ENCODE measurements around the gene RBM44. TPM values are rescaled to one million over a fixed set of nuclear protein-coding genes. Genes with fewer than 3 reads are reported as not detected.
A peak's percentile ranks its signal among the peaks of the same experiment; 100 is the strongest.

The RBM44 gene
- total RNA-seq, 4 donors from 2014 or later = 0.07 to 0.51 (median 0.26) TPM

DNA sequence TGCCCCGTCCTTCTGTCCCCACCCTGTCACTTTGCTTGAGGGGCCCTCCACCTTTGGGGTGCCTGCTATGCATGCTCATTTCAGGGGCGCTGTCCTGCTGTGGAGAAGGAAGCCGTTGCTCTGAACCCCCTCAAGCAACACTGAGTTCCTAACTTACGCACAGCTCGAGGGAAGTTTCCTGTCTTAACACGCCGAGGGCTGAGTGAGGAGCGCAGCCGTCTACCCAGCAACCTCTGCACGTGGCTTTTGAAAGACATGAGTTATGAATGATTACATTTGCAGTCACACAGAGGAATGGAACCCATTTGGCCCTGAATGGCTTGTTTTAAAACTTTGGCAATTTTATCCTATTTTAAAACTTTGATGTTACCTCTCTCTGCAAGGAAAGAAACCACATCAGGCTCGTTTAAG is 74.8 kb downstream of the RBM44 start:
- Histone ChIP-seq H3K27ac (peak overlapping the region in 1 of 4 donors; percentile 44), H3K4me1 (peaks cover 24 to 34% of the 10 kb centered on the region in 2 donors)
- intact Hi-C loops (cut with DNase I; ENCODE audit: low total_unique reads) = no loop called here

DNA sequence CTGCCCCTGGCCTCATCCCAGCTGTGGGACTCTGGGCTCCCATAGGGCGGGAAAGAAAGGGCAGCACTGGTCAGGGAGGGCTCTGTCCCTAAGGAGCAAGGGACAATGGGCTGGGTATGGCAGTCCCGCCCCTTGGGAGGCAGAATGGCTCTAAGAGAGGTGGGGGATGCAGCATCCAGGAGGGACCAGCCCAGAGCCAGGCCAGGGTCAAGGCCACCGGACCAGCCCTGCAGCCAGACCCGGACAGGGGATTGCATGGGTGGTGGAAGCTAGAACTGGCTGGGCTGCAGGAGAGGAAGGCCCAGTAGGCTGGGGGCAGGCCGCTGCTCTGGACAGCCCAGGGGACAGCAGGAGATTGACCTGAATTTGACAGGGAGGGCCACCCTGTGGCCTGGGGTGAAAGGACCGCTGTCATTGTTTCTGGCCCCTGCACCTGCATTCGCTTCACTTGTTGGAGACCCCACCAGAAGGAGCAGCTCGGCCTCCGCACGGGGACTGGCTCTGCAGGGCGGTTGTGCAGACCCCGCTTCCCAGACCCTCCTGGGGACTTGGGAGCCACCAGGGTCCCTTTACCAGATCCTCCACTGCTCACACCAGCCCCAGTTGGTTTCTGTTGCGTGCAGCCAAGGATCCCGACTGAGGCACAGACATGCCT is 75.4 kb downstream of the RBM44 start:
- intact Hi-C loops (cut with DNase I; ENCODE audit: low total_unique reads) (no loop called here), in situ Hi-C loops (cut with MboI; ENCODE audit: low sequenced_read_pairs in 4 of 4) (loop anchor here in 1 of 4 donors (25.0 kb wide), 1 partner anchor 388 kb away; no protein-coding TSS in a partner anchor)
- no peak for TF ChIP-seq POLR2A (IDR thresholded peaks at IDR 0.05)
- TF ChIP-seq, protein P1, sequence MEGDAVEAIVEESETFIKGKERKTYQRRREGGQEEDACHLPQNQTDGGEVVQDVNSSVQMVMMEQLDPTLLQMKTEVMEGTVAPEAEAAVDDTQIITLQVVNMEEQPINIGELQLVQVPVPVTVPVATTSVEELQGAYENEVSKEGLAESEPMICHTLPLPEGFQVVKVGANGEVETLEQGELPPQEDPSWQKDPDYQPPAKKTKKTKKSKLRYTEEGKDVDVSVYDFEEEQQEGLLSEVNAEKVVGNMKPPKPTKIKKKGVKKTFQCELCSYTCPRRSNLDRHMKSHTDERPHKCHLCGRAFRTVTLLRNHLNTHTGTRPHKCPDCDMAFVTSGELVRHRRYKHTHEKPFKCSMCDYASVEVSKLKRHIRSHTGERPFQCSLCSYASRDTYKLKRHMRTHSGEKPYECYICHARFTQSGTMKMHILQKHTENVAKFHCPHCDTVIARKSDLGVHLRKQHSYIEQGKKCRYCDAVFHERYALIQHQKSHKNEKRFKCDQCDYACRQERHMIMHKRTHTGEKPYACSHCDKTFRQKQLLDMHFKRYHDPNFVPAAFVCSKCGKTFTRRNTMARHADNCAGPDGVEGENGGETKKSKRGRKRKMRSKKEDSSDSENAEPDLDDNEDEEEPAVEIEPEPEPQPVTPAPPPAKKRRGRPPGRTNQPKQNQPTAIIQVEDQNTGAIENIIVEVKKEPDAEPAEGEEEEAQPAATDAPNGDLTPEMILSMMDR (IDR thresholded peaks at IDR 0.05 in 4 of 5, conservative IDR thresholded peaks at IDR 0.05 in 1 of 5) = no peak
- no peak for DNase-seq
- no peaks in the 10 kb centered on the region for H3K9me3 ChIP-seq
- H3K36me3 ChIP-seq = no peaks in the 10 kb centered on the region
- H3K4me1 ChIP-seq = peaks cover 30 to 34% of the 10 kb centered on the region in 2 donors
- H3K4me3 ChIP-seq = no peak overlapping the region
- no peaks in the 10 kb centered on the region for H3K27me3 ChIP-seq
- H3K27ac ChIP-seq = peak overlapping the region; percentile 19 to 62 (median 42)
- ATAC-seq = no peak

More for the DNA sequence above, 74.8 kb downstream of the RBM44 start:
- no peaks in the 10 kb centered on the region for H3K36me3 ChIP-seq
- DNase-seq = no peak
- no peaks in the 10 kb centered on the region for H3K9me3 ChIP-seq
- ATAC-seq = no peak
- no peaks in the 10 kb centered on the region for H3K27me3 ChIP-seq
- H3K4me3 ChIP-seq = no peak overlapping the region
- TF ChIP-seq, protein P1 (IDR thresholded peaks at IDR 0.05 in 4 of 5, conservative IDR thresholded peaks at IDR 0.05 in 1 of 5) = no peak
- TF ChIP-seq POLR2A (IDR thresholded peaks at IDR 0.05) = no peak
- in situ Hi-C loops (cut with MboI; ENCODE audit: low sequenced_read_pairs in 4 of 4) = loop anchor here in 1 of 4 donors (25.0 kb wide), 1 partner anchor 389 kb away; no protein-coding TSS in a partner anchor

DNA sequence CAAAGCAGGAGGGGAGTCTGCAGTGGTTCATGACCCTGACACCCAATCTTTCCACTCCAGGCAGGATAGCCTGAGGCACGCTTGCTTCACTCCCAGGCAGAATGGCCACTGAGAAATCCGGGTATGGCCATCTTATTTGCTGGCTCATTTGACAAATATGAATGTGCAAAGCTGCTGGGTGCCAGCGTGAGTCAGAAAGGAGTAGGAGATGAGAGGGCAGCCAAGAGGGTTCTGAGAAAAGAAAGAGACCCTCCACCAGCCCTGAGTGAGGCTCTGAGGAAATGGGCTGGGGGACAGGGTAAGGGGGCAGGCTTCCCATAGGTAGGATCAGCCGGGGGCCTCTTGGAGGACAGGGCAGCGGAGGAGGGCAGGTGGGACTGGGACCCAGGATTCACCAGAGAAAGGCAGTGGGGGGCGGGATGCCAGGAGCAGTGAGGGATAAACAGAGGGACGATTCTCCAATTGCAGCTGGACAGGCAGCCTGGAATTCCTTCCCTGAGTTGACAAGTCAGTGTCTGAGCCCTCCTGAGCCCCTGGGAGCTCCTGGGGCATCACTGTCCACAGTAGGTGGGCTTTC is 76.1 kb downstream of the RBM44 start:
- ATAC-seq (peak; percentile 46 to 62), DNase-seq (no peak)
- Histone ChIP-seq H3K4me3 (no peak overlapping the region), H3K27ac (peak overlapping the region; percentile 1 to 62 (median 42)), H3K4me1 (peaks cover 32 to 34% of the 10 kb centered on the region in 2 donors), H3K36me3 (no peaks in the 10 kb centered on the region), H3K9me3 (no peaks in the 10 kb centered on the region), H3K27me3 (no peaks in the 10 kb centered on the region)
- in situ Hi-C loops (cut with MboI; ENCODE audit: low sequenced_read_pairs in 4 of 4) (loop anchor here in 1 of 4 donors (25.0 kb wide), 1 partner anchor 388 kb away; no protein-coding TSS in a partner anchor), intact Hi-C loops (cut with DNase I; ENCODE audit: low total_unique reads) (no loop called here)
- TF ChIP-seq, protein P1 (IDR thresholded peaks at IDR 0.05 in 4 of 5, conservative IDR thresholded peaks at IDR 0.05 in 1 of 5) = no peak
- no peak for TF ChIP-seq POLR2A (IDR thresholded peaks at IDR 0.05)

DNA sequence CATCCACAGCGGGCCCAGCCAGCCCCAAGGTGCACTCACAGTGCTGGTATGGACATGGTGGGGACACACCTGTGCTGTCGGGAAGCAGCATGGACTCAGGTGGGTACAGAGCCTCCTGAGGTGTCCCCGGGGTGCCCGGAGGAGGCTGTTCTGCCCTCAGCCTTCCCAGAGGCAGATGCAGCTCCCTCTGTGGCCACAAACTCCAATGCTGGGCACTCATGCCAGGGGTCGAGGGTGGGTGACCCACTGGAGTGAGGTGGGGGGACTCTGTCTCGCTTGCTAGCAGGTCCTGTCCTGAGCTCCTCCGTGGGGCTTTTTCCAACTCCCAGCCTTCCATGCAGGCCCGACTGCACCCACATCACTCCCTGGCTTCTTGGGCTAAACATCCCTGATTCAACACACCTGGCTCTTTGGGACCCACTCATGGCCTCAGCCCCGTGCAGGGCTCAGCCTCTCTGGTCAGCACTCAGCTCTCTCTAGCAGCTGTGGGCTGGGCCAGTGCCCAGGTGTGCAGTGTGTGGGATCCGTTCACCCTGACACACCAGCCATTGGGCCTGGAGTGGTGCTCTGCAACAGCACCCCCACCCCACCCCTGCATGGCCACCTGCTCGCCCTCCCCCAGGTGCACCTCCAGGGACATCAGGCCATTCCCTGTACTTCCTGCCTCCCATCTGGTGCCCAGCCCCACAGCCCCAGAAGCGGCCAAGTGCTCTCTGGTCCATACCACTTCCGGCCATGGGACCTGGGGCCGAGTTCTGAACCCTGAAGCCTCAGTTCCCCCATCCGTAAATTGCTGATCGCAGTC is 76.9 kb downstream of the RBM44 start:
- TF ChIP-seq, protein P1 (IDR thresholded peaks at IDR 0.05 in 4 of 5, conservative IDR thresholded peaks at IDR 0.05 in 1 of 5) = no peak
- no peak for TF ChIP-seq POLR2A (IDR thresholded peaks at IDR 0.05)
- intact Hi-C loops (cut with DNase I; ENCODE audit: low total_unique reads) = no loop called here
- no peak for DNase-seq

More for the DNA sequence above, 76.9 kb downstream of the RBM44 start:
- in situ Hi-C loops (cut with MboI; ENCODE audit: low sequenced_read_pairs in 4 of 4) = no loop called here
- Histone ChIP-seq H3K27me3 (no peaks in the 10 kb centered on the region), H3K27ac (peak overlapping the region in 3 of 4 donors; percentile 1 to 62 (median 61)), H3K4me1 (peaks cover 32 to 34% of the 10 kb centered on the region in 2 donors), H3K4me3 (no peak overlapping the region), H3K36me3 (no peaks in the 10 kb centered on the region), H3K9me3 (no peaks in the 10 kb centered on the region)
- no peak for ATAC-seq

Measured in gastrocnemius medialis (tissue), 4 donors.